Body of pancreas (tissue), 4 donors: Measurements from ENCODE around the gene NRIP3. TPM values are rescaled to one million over a fixed set of nuclear protein-coding genes. Genes with fewer than 3 reads are reported as not detected.

Source experiments
- ATAC-seq: fragments of 150-250 bp; one replicate; pipeline ENCODE4 v1.9.1; 2016
- DNase-seq, 4 donors: peaks; one replicate each; pipeline ENCODE4 v3.0.0-alpha.2; 2019
- H3K27ac ChIP-seq, 4 donors: fragments of 200-600 bp; sonication (generic); 1 replicate in 3 of 4; 2 replicates in 1 of 4; pipeline versions ENCODE4 v1.5.1 to v1.6.1; 2016 to 2019; ENCODE audit warnings: mild to moderate bottlenecking in 1 of 4, mixed read lengths in 1 of 4, moderate library complexity in 1 of 4
- H3K27me3 ChIP-seq, 2 donors: fragments of 200-600 bp; sonication (generic); one replicate each; pipeline ENCODE4 v1.6.0; 2016; ENCODE audit warnings: mild to moderate bottlenecking in 1 of 2
- H3K36me3 ChIP-seq, 2 donors: fragments of 200-600 bp; sonication (generic); replicated peaks in 1 of 2; 2 replicates each; pipeline ENCODE4 v1.5.1; 2016; ENCODE audit warnings: low read depth in 2 of 2; ENCODE audit not compliant: insufficient read depth in 1 of 2
- H3K4me1 ChIP-seq: fragments of 200-600 bp; sonication (generic); one replicate; pipeline ENCODE4 v1.6.0; 2016
- H3K4me3 ChIP-seq, 2 donors: fragments of 200-600 bp; sonication (generic); 1 replicate in 1 of 2; 2 replicates in 1 of 2; pipeline ENCODE4 v1.5.1; 2016 to 2019
- H3K9me3 ChIP-seq, 3 donors: fragments of 200-600 bp; sonication (generic); 1 replicate in 2 of 3; 2 replicates in 1 of 3; pipeline ENCODE4 v1.5.1; 2016
- POLR2A ChIP-seq, 3 donors: fragments of 450-650 bp; IDR thresholded peaks; one replicate each; pipeline ENCODE4 v1.6.1; 2016; ENCODE audit warnings: antibody characterized with exemption in 3 of 3, mild to moderate bottlenecking in 2 of 3
- WGBS, 2 donors: methylation state at CpG; one replicate each; pipeline ENCODE4 v1.1.5; 2017; 5-methylcytosine and 5-hydroxymethylcytosine counted together
- intact Hi-C: fragments of 100-400 bp; cut with DNase I; formaldehyde crosslinking; loops from one replicate; pipeline ENCODE4 v1.15.1; 2023
- total RNA-seq, 2 donors: library from RNA; depleted of rRNA; stranded (reverse); fragments of >200 nt; gene quantifications; one replicate each; pipeline ENCODE4 v1.1.0, GENCODE V29; 2016
- TF ChIP-seq, protein P1 (sequence below), 7 experiments: fragments of 450-650 bp in 4 of 7; fragments of 200-600 bp in 3 of 7; sonication (generic) in 3 of 7; IDR thresholded peaks; one replicate each; pipeline ENCODE4 v1.5.1; 2016 to 2019; ENCODE audit warnings: antibody characterized with exemption in 7 of 7

Gene NRIP3
- total RNA-seq, 2 donors from 2014 or later, result 2.1 TPM; not detected in 1

DNA sequence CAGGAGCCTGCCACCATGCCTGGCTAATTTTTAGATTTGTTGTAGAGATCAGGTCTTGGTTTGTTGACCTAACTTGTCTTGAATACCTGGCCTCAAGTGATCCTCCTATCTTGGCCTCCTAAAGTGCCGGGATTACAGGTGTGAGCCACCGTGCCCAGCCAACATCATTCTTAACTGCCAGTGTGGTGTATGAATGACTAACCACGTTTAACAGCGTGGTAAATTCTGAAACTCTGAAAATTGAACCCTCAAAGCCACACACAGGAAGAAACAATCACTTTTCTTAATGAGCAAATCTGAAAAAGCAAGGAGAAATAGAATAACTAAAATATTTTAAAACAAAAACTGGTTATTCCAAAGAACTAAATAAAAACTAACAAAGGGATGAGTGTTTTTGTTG, 46.9 kb downstream of the NRIP3 start:
- intact Hi-C loops, result no loop called here
- Histone ChIP-seq H3K4me1 (peaks cover 14% of the 10 kb centered on the region), H3K9me3 (no peaks in the 10 kb centered on the region), H3K36me3 (peaks cover 0 to 11% of the 10 kb centered on the region in 2 donors), H3K27me3 (no peaks in the 10 kb centered on the region), H3K4me3 (no peak overlapping the region), H3K27ac (no peak overlapping the region)
- no peak for ATAC-seq
- 82 to 83% methylated on average over 4 of the region's 4 CpGs for WGBS, 2 donors
- TF ChIP-seq POLR2A (IDR thresholded peaks at IDR 0.05), result no peak
- TF ChIP-seq, protein P1, sequence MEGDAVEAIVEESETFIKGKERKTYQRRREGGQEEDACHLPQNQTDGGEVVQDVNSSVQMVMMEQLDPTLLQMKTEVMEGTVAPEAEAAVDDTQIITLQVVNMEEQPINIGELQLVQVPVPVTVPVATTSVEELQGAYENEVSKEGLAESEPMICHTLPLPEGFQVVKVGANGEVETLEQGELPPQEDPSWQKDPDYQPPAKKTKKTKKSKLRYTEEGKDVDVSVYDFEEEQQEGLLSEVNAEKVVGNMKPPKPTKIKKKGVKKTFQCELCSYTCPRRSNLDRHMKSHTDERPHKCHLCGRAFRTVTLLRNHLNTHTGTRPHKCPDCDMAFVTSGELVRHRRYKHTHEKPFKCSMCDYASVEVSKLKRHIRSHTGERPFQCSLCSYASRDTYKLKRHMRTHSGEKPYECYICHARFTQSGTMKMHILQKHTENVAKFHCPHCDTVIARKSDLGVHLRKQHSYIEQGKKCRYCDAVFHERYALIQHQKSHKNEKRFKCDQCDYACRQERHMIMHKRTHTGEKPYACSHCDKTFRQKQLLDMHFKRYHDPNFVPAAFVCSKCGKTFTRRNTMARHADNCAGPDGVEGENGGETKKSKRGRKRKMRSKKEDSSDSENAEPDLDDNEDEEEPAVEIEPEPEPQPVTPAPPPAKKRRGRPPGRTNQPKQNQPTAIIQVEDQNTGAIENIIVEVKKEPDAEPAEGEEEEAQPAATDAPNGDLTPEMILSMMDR (IDR thresholded peaks at IDR 0.05), result no peak
- no peak for DNase-seq

- no peak for TF ChIP-seq POLR2A (IDR thresholded peaks at IDR 0.05)
- TF ChIP-seq, protein P1 (IDR thresholded peaks at IDR 0.05), result no peak
- intact Hi-C loops, result no loop called here
- DNase-seq, result no peak
- Histone ChIP-seq H3K9me3 (no peaks in the 10 kb centered on the region), H3K27ac (no peak overlapping the region), H3K4me3 (no peak overlapping the region), H3K27me3 (no peaks in the 10 kb centered on the region), H3K4me1 (no peaks in the 10 kb centered on the region), H3K36me3 (peaks cover 0 to 9% of the 10 kb centered on the region in 2 donors)
- WGBS, 2 donors, result 62 to 76% methylated on average over 3 of the region's 3 CpGs
- no peak for ATAC-seq
These were observed 54.9 kb downstream of the NRIP3 start for GRCh38 chr11:8948886-8949285.

GRCh38 chr11:8947230-8947943, 56.4 kb downstream of the NRIP3 start:
- WGBS, 2 donors, result 73 to 89% methylated on average over 4 of the region's 4 CpGs
- Histone ChIP-seq H3K4me1 (no peaks in the 10 kb centered on the region), H3K9me3 (no peaks in the 10 kb centered on the region), H3K4me3 (no peak overlapping the region), H3K36me3 (peaks cover 0 to 3% of the 10 kb centered on the region in 2 donors), H3K27me3 (no peaks in the 10 kb centered on the region), H3K27ac (no peak overlapping the region)
- ATAC-seq, result no peak
- TF ChIP-seq, protein P1 (IDR thresholded peaks at IDR 0.05), result no peak
- intact Hi-C loops, result no loop called here
- DNase-seq, result no peak

GRCh38 chr11:8942518-8943066, 61.2 kb downstream of the NRIP3 start, which contains the start of gene ASCL3:
Gene ASCL3 (minus strand): TSS chr11:8943016. CDS start chr11:8938161, 4,855 bp downstream.
- H3K4me3 ChIP-seq, result no peak within 1 kb of the TSS
- no peaks in the 10 kb centered on the region for H3K9me3 ChIP-seq
- no peaks in the 10 kb centered on the region for H3K27me3 ChIP-seq
- no peak for ATAC-seq
- intact Hi-C loops, result no loop called here
- 54 to 61% methylated on average over 5 of the region's 5 CpGs for WGBS, 2 donors
- peaks cover 0 to under 1% of the 10 kb centered on the region in 2 donors for H3K36me3 ChIP-seq
- TF ChIP-seq, protein P1 (IDR thresholded peaks at IDR 0.05), result no peak
- no peak for TF ChIP-seq POLR2A (IDR thresholded peaks at IDR 0.05)
- no peak for DNase-seq
- H3K27ac ChIP-seq, result no peak within 1 kb of the TSS
- H3K4me1 ChIP-seq, result no peaks in the 10 kb centered on the region
